ENCODE results near the gene TBC1D2B. TPM values are rescaled to one million over a fixed set of nuclear protein-coding genes. Genes with fewer than 3 reads are reported as not detected.

The TBC1D2B gene
- total RNA-seq, 1 experiment from 2014 or later = 20.1 TPM

DNA sequence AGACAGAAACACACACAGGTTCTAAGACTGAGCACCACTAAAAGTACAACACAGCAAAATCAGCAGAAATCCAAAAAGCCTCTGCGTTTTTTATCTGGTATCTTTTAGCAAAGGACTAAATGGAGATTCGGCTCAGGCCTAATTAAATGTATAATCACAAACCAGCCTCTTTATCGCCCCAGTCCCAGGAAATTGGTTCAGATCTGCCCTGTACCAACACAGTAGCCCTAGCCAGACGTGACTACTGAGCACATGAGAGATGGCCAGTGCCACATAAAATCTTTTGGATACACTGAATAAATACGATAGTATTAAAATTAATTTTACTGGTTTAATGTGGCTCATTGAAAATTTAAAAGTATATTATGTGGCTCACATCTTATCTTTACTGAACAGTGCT lies 19.7 kb downstream of the TBC1D2B start:
- H4K20me1 ChIP-seq (ENCODE audit: insufficient read depth, low read depth, low read length) = no peaks in the 10 kb centered on the region
- peak overlapping the region; percentile 51; the same call in 1 of the 2 replicates for H3K9ac ChIP-seq (ENCODE audit: low read length)
- no peak overlapping the region for H3K4me3 ChIP-seq (ENCODE audit: low read length)
- H3K36me3 ChIP-seq (ENCODE audit: insufficient read depth, low read length) = no peaks in the 10 kb centered on the region
- H2AFZ ChIP-seq (ENCODE audit: low read length) = no peak overlapping the region
- H3K79me2 ChIP-seq (ENCODE audit: low read length) = peaks cover 70% of the 10 kb centered on the region
- peaks cover 97% of the 10 kb centered on the region for H3K4me1 ChIP-seq (ENCODE audit: low read length)
- H3K9me2 ChIP-seq (replicated peaks; ENCODE audit: insufficient read depth, low read length) = no peaks in the 10 kb centered on the region
- H3K27ac ChIP-seq (ENCODE audit: low read length) = peak overlapping the region; percentile 93
- no peak for DNase-seq
- H3K27me3 ChIP-seq (ENCODE audit: low read length) = no peaks in the 10 kb centered on the region
- peak overlapping the region; percentile 64 for H3K4me2 ChIP-seq (ENCODE audit: low read depth, low read length, poor library complexity, severe bottlenecking)
- H3K9me3 ChIP-seq (ENCODE audit: low read length) = no peaks in the 10 kb centered on the region

DNA sequence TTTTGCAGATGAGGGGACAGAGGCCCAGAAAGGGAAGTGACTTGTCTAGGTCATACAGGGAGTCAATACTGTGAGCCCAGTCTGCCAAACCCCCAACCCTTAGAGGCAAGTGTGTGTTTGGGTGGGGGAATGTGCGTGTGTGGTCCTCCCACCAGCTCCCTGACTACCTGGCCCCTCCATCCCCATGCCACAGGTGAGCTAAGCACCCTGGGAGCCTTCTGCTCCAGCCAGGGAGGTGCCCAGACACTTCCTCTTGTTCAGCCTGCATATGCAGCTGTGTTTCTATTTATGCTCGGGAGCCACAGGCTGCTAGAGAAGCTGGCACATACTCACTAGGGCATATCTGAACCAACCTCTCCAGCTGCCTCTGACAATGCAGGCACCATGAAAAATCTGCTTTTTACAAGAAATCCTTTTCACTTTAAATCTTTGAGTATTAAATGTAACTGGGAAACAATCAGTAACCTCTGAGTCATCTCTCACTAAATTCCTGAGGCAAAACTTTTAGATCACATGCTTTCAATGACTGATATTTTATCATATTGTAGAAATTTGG lies 20.7 kb downstream of the TBC1D2B start:
- peak overlapping the region; percentile 64 for H3K4me2 ChIP-seq (ENCODE audit: low read depth, low read length, poor library complexity, severe bottlenecking)
- H3K27me3 ChIP-seq (ENCODE audit: low read length) = no peaks in the 10 kb centered on the region
- peaks cover 64% of the 10 kb centered on the region for H3K79me2 ChIP-seq (ENCODE audit: low read length)
- H3K4me3 ChIP-seq (ENCODE audit: low read length) = peak overlapping the region; percentile 51; the same call in 1 of the 2 replicates
- H3K4me1 ChIP-seq (ENCODE audit: low read length) = peaks cover 97% of the 10 kb centered on the region
- no peaks in the 10 kb centered on the region for H3K9me2 ChIP-seq (replicated peaks; ENCODE audit: insufficient read depth, low read length)
- no peaks in the 10 kb centered on the region for H3K36me3 ChIP-seq (ENCODE audit: insufficient read depth, low read length)
- H3K27ac ChIP-seq (ENCODE audit: low read length) = peak overlapping the region; percentile 93
- H4K20me1 ChIP-seq (ENCODE audit: insufficient read depth, low read depth, low read length) = no peaks in the 10 kb centered on the region
- no peaks in the 10 kb centered on the region for H3K9me3 ChIP-seq (ENCODE audit: low read length)
- peak; percentile 85 for DNase-seq
- no peak overlapping the region for H2AFZ ChIP-seq (ENCODE audit: low read length)
- peak overlapping the region; percentile 51 for H3K9ac ChIP-seq (ENCODE audit: low read length)

GRCh38 chr15:78055919-78056713 lies 21.4 kb downstream of the TBC1D2B start:
- H3K9ac ChIP-seq (ENCODE audit: low read length) = peak overlapping the region; percentile 51

DNA sequence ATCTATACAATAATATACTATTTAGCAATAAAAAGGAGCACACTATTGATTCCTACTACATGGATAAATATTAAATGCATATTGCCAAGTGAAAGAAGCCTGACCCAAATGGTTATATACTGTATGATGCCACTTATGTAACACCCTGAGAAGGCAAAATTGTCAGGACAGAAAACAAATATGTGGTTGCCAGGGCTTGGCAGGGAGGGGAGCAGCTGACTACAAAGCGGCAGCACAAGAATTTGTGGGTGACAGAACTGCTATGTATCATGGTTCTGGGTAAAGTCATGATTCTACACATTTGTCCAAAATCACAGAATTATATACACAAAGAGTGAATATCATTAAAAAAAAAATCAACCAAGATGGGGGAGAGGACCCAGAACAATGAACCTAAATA lies 22.5 kb downstream of the TBC1D2B start:
- Histone ChIP-seq H3K9me2 (replicated peaks; ENCODE audit: insufficient read depth, low read length) (no peaks in the 10 kb centered on the region), H3K9me3 (ENCODE audit: low read length) (no peaks in the 10 kb centered on the region), H3K4me3 (ENCODE audit: low read length) (no peak overlapping the region), H3K36me3 (ENCODE audit: insufficient read depth, low read length) (no peaks in the 10 kb centered on the region; the same call in 1 of the 2 replicates), H3K4me1 (ENCODE audit: low read length) (peaks cover 100% of the 10 kb centered on the region), H3K27ac (ENCODE audit: low read length) (peak overlapping the region; percentile 93), H3K79me2 (ENCODE audit: low read length) (peaks cover 69% of the 10 kb centered on the region), H4K20me1 (ENCODE audit: insufficient read depth, low read depth, low read length) (no peaks in the 10 kb centered on the region), H3K9ac (ENCODE audit: low read length) (no peak overlapping the region), H3K27me3 (ENCODE audit: low read length) (no peaks in the 10 kb centered on the region), H3K4me2 (ENCODE audit: low read depth, low read length, poor library complexity, severe bottlenecking) (peak overlapping the region; percentile 64), H2AFZ (ENCODE audit: low read length) (no peak overlapping the region)
- DNase-seq = no peak

More at GRCh38 chr15:78055919-78056713, 21.4 kb downstream of the TBC1D2B start:
- Histone ChIP-seq H3K27me3 (ENCODE audit: low read length) (no peaks in the 10 kb centered on the region), H3K9me2 (replicated peaks; ENCODE audit: insufficient read depth, low read length) (no peaks in the 10 kb centered on the region), H4K20me1 (ENCODE audit: insufficient read depth, low read depth, low read length) (no peaks in the 10 kb centered on the region), H3K27ac (ENCODE audit: low read length) (peak overlapping the region; percentile 93), H3K9me3 (ENCODE audit: low read length) (no peaks in the 10 kb centered on the region), H3K79me2 (ENCODE audit: low read length) (peaks cover 68% of the 10 kb centered on the region), H3K4me1 (ENCODE audit: low read length) (peaks cover 100% of the 10 kb centered on the region), H2AFZ (ENCODE audit: low read length) (no peak overlapping the region), H3K36me3 (ENCODE audit: insufficient read depth, low read length) (no peaks in the 10 kb centered on the region), H3K4me3 (ENCODE audit: low read length) (peak overlapping the region; percentile 51; the same call in 1 of the 2 replicates), H3K4me2 (ENCODE audit: low read depth, low read length, poor library complexity, severe bottlenecking) (peak overlapping the region; percentile 64)
- no peak for DNase-seq

- no peaks in the 10 kb centered on the region for H3K9me2 ChIP-seq (replicated peaks; ENCODE audit: insufficient read depth, low read length)
- H4K20me1 ChIP-seq (ENCODE audit: insufficient read depth, low read depth, low read length) = no peaks in the 10 kb centered on the region
Measured at GRCh38 chr15:78054518-78054917, 23.0 kb downstream of the TBC1D2B start.

GRCh38 chr15:78052545-78052944 lies 25.0 kb downstream of the TBC1D2B start:
- no peak for DNase-seq
- Histone ChIP-seq H3K36me3 (ENCODE audit: insufficient read depth, low read length) (no peaks in the 10 kb centered on the region; the same call in 1 of the 2 replicates), H2AFZ (ENCODE audit: low read length) (no peak overlapping the region), H3K4me3 (ENCODE audit: low read length) (no peak overlapping the region), H4K20me1 (ENCODE audit: insufficient read depth, low read depth, low read length) (no peaks in the 10 kb centered on the region), H3K27me3 (ENCODE audit: low read length) (no peaks in the 10 kb centered on the region), H3K9ac (ENCODE audit: low read length) (no peak overlapping the region), H3K4me2 (ENCODE audit: low read depth, low read length, poor library complexity, severe bottlenecking) (no peak overlapping the region), H3K4me1 (ENCODE audit: low read length) (peaks cover 81% of the 10 kb centered on the region), H3K79me2 (ENCODE audit: low read length) (peaks cover 58% of the 10 kb centered on the region), H3K27ac (ENCODE audit: low read length) (peak overlapping the region; percentile 50), H3K9me3 (ENCODE audit: low read length) (no peaks in the 10 kb centered on the region), H3K9me2 (replicated peaks; ENCODE audit: insufficient read depth, low read length) (no peaks in the 10 kb centered on the region)

More at GRCh38 chr15:78054518-78054917, 23.0 kb downstream of the TBC1D2B start:
- Histone ChIP-seq H3K27ac (ENCODE audit: low read length) (peak overlapping the region; percentile 93), H3K4me3 (ENCODE audit: low read length) (no peak overlapping the region), H3K9ac (ENCODE audit: low read length) (no peak overlapping the region), H3K4me2 (ENCODE audit: low read depth, low read length, poor library complexity, severe bottlenecking) (no peak overlapping the region), H3K4me1 (ENCODE audit: low read length) (peaks cover 99% of the 10 kb centered on the region), H3K79me2 (ENCODE audit: low read length) (peaks cover 68% of the 10 kb centered on the region), H3K9me3 (ENCODE audit: low read length) (no peaks in the 10 kb centered on the region), H3K27me3 (ENCODE audit: low read length) (no peaks in the 10 kb centered on the region), H3K36me3 (ENCODE audit: insufficient read depth, low read length) (no peaks in the 10 kb centered on the region; the same call in 1 of the 2 replicates), H2AFZ (ENCODE audit: low read length) (no peak overlapping the region)
- no peak for DNase-seq

DNA sequence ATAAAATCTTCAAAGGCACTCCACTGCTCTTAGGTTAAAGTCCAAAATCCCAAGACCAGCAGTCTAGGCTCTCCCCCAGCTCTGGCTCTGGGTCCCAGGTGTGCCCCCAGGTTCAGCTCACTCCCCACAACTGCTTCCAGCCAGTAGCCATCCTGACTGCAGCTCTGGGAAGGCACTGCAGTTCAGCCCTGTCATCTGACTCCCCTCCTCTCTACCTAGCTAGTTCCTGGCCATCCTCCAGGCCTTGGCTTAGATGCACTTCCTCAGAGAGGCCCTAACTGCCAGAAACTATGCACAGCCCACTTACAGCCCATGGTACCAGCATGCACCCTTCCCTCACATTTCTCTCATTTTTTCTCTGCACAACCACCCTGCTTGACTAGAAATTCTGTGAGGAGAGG lies 25.5 kb downstream of the TBC1D2B start:
- H3K27ac ChIP-seq (ENCODE audit: low read length) = peak overlapping the region; percentile 50
- H3K4me3 ChIP-seq (ENCODE audit: low read length) = no peak overlapping the region
- H3K4me2 ChIP-seq (ENCODE audit: low read depth, low read length, poor library complexity, severe bottlenecking) = peak overlapping the region; percentile 7
- 0 out of 2 replicates have a peak overlapping the region, but pooled peaks have one; percentile 17 for H3K9ac ChIP-seq (ENCODE audit: low read length)
- no peaks in the 10 kb centered on the region for H3K27me3 ChIP-seq (ENCODE audit: low read length)
- H3K9me3 ChIP-seq (ENCODE audit: low read length) = no peaks in the 10 kb centered on the region
- H3K79me2 ChIP-seq (ENCODE audit: low read length) = peaks cover 62% of the 10 kb centered on the region
- H2AFZ ChIP-seq (ENCODE audit: low read length) = no peak overlapping the region
- H3K36me3 ChIP-seq (ENCODE audit: insufficient read depth, low read length) = no peaks in the 10 kb centered on the region; the same call in 1 of the 2 replicates
- DNase-seq = no peak
- H3K4me1 ChIP-seq (ENCODE audit: low read length) = peaks cover 75% of the 10 kb centered on the region
- H3K9me2 ChIP-seq (replicated peaks; ENCODE audit: insufficient read depth, low read length) = no peaks in the 10 kb centered on the region
- no peaks in the 10 kb centered on the region for H4K20me1 ChIP-seq (ENCODE audit: insufficient read depth, low read depth, low read length)

DNA sequence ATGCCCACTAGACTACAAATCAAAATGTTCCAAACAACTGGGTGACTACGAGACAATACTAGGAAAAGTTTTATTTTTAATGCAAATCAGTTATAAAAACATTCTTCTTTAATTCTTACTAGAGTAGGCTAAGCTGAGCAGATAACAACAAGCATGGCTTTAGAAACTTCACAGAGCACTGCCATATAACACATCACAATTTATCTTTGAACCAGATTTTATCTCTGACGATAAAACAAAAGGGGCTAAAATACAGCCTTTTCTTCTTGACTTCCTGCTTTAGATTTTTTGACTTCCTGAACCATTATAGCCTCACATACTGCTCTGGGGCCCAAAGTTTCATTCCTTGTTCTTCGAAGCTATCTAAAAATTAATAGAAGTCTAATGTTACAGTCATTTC lies 25.9 kb downstream of the TBC1D2B start:
- Histone ChIP-seq H3K9me2 (replicated peaks; ENCODE audit: insufficient read depth, low read length) (no peaks in the 10 kb centered on the region), H3K4me3 (ENCODE audit: low read length) (no peak overlapping the region), H3K79me2 (ENCODE audit: low read length) (peaks cover 65% of the 10 kb centered on the region), H3K27me3 (ENCODE audit: low read length) (no peaks in the 10 kb centered on the region), H3K36me3 (ENCODE audit: insufficient read depth, low read length) (no peaks in the 10 kb centered on the region; the same call in 1 of the 2 replicates), H3K4me1 (ENCODE audit: low read length) (peaks cover 71% of the 10 kb centered on the region), H3K9me3 (ENCODE audit: low read length) (no peaks in the 10 kb centered on the region), H3K27ac (ENCODE audit: low read length) (peak overlapping the region; percentile 50), H2AFZ (ENCODE audit: low read length) (no peak overlapping the region), H4K20me1 (ENCODE audit: insufficient read depth, low read depth, low read length) (no peaks in the 10 kb centered on the region), H3K9ac (ENCODE audit: low read length) (no peak overlapping the region), H3K4me2 (ENCODE audit: low read depth, low read length, poor library complexity, severe bottlenecking) (peak overlapping the region; percentile 7)
- no peak for DNase-seq
